Kidney glomerular epithelial cell (primary cell): ENCODE data around the gene CORO2B.

Experiments
- DNase-seq: peaks from one replicate; lab custom pipeline; 2025; lab: John Stamatoyannopoulos, UW

Gene CORO2B

GRCh38 chr15:68578980-68579935 lies at the start of gene CORO2B:
Gene CORO2B, plus strand, starts transcription at chr15:68578993. Its CDS starts 270 bp downstream, at chr15:68579263.
- peak; percentile 22 for DNase-seq

- no peak for DNase-seq
Measured at GRCh38 chr15:68531387-68532179, 47.2 kb upstream of the CORO2B start.

GRCh38 chr15:68536331-68537095 lies 42.3 kb upstream of the CORO2B start:
- DNase-seq, result peak; percentile 77

- no peak for DNase-seq
Measured at GRCh38 chr15:68537097-68537496, 41.7 kb upstream of the CORO2B start.

- no peak for DNase-seq
Measured at GRCh38 chr15:68537506-68537905, 41.3 kb upstream of the CORO2B start.

- DNase-seq, result no peak
Measured at GRCh38 chr15:68538311-68538710, 40.5 kb upstream of the CORO2B start.

GRCh38 chr15:68541743-68542142 lies 37.0 kb upstream of the CORO2B start:
- no peak for DNase-seq

- DNase-seq, result no peak
Measured at GRCh38 chr15:68542348-68542747, 36.4 kb upstream of the CORO2B start.

- no peak for DNase-seq
Measured at GRCh38 chr15:68542771-68543164, 36.0 kb upstream of the CORO2B start.

- DNase-seq, result peak; percentile 89
Measured at GRCh38 chr15:68543165-68544008, 35.4 kb upstream of the CORO2B start.

- DNase-seq, result no peak
Measured at GRCh38 chr15:68546318-68546717, 32.5 kb upstream of the CORO2B start.

- no peak for DNase-seq
Measured at GRCh38 chr15:68548364-68548763, 30.4 kb upstream of the CORO2B start.

GRCh38 chr15:68550004-68550403 lies 28.8 kb upstream of the CORO2B start:
- no peak for DNase-seq

GRCh38 chr15:68550498-68551295 lies 28.1 kb upstream of the CORO2B start:
- DNase-seq, result peak; percentile 47

GRCh38 chr15:68551296-68551635 lies 27.5 kb upstream of the CORO2B start:
- no peak for DNase-seq

GRCh38 chr15:68552344-68552743 lies 26.4 kb upstream of the CORO2B start:
- no peak for DNase-seq

GRCh38 chr15:68552773-68553172 lies 26.0 kb upstream of the CORO2B start:
- DNase-seq, result no peak

GRCh38 chr15:68553314-68553993 lies 25.3 kb upstream of the CORO2B start:
- DNase-seq, result no peak

GRCh38 chr15:68553994-68554720 lies 24.6 kb upstream of the CORO2B start:
- peak; percentile 36 for DNase-seq
